Measurements from ENCODE around the gene CACNA1G. TPM values are rescaled to one million over a fixed set of nuclear protein-coding genes. Genes with fewer than 3 reads are reported as not detected.

CACNA1G gene
- total RNA-seq, 3 donors from 2014 or later = 0.07 to 0.32 (median 0.12) TPM

GRCh38 chr17:50564916-50565315 lies 4.4 kb downstream of the CACNA1G start:
- TF ChIP-seq, protein P1, sequence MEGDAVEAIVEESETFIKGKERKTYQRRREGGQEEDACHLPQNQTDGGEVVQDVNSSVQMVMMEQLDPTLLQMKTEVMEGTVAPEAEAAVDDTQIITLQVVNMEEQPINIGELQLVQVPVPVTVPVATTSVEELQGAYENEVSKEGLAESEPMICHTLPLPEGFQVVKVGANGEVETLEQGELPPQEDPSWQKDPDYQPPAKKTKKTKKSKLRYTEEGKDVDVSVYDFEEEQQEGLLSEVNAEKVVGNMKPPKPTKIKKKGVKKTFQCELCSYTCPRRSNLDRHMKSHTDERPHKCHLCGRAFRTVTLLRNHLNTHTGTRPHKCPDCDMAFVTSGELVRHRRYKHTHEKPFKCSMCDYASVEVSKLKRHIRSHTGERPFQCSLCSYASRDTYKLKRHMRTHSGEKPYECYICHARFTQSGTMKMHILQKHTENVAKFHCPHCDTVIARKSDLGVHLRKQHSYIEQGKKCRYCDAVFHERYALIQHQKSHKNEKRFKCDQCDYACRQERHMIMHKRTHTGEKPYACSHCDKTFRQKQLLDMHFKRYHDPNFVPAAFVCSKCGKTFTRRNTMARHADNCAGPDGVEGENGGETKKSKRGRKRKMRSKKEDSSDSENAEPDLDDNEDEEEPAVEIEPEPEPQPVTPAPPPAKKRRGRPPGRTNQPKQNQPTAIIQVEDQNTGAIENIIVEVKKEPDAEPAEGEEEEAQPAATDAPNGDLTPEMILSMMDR (IDR thresholded peaks at IDR 0.05) = no peak
- Histone ChIP-seq H3K9me3 (no peaks in the 10 kb centered on the region), H3K36me3 (ENCODE audit: low read depth) (no peaks in the 10 kb centered on the region), H3K4me1 (ENCODE audit: low read depth) (peaks cover 16% of the 10 kb centered on the region), H3K4me3 (no peak overlapping the region)
- DNase-seq (peak; percentile 49 to 70 (median 56)), ATAC-seq (peak; percentile 28)
- intact Hi-C loops (cut with DNase I, micrococcal nuclease) = no loop called here

DNA sequence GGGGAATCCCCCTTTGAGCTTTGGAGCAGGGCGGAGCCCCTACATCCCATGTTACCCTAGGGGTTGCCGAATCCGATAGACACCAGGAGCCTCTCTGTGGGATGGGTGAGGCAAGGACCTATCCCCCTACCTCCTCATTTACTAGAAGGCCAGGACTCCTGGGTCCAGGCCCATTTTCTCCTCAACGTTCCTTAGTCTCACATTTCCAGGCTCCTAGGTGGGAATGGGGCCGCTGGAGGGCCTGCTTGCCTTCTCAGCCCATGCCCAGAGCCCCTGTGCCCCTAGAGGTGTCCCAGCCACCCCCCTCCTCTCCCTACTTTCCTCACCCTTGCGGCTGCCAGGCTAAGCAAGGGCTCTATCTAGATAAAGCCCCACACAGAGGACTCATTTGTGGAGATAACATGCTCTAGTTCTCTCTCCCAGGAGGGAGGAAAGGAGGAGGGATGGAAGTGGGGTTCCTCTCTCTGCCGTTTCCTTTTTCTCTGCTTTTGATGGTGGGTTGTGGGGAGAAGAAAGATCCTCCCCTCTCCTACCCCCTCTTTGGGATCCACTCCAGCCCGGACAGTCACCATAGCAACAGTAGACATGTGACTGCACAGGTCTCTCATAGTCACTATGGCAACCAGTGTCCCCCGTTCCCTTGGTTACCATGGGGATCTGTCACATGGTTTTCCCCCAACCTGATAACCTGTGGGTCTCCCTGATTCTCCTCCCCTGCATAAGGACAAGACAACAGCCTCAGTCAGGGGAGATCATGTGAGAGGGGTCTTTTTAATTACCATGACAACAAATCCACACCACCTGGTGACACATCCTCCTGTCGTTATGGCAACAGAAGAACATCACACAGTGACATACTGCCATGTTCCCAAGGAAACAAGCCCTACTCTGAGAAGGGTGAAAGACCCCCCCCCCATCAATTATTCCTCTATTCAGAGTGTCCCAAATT lies 5.2 kb downstream of the CACNA1G start:
- Histone ChIP-seq H3K4me1 (ENCODE audit: low read depth) (peaks cover 8% of the 10 kb centered on the region), H3K36me3 (ENCODE audit: low read depth) (no peaks in the 10 kb centered on the region), H3K4me3 (no peak overlapping the region), H3K9me3 (no peaks in the 10 kb centered on the region)
- TF ChIP-seq, protein P1 (IDR thresholded peaks at IDR 0.05) = no peak
- ATAC-seq (no peak), DNase-seq (no peak)
- intact Hi-C loops (cut with DNase I, micrococcal nuclease) = no loop called here

- Histone ChIP-seq H3K9me3 (no peaks in the 10 kb centered on the region), H3K4me3 (no peak overlapping the region), H3K4me1 (ENCODE audit: low read depth) (no peaks in the 10 kb centered on the region), H3K36me3 (ENCODE audit: low read depth) (no peaks in the 10 kb centered on the region)
- ATAC-seq = no peak
- no peak for DNase-seq
- intact Hi-C loops (cut with DNase I, micrococcal nuclease) = no loop called here
- TF ChIP-seq, protein P1 (IDR thresholded peaks at IDR 0.05) = no peak
These were observed 6.4 kb downstream of the CACNA1G start for GRCh38 chr17:50566886-50567285.

GRCh38 chr17:50568659-50569058 lies 8.1 kb downstream of the CACNA1G start:
- Histone ChIP-seq H3K9me3 (no peaks in the 10 kb centered on the region), H3K4me3 (no peak overlapping the region), H3K4me1 (ENCODE audit: low read depth) (no peaks in the 10 kb centered on the region), H3K36me3 (ENCODE audit: low read depth) (no peaks in the 10 kb centered on the region)
- intact Hi-C loops (cut with DNase I, micrococcal nuclease) = no loop called here
- ATAC-seq (no peak), DNase-seq (no peak)
- TF ChIP-seq, protein P1 (IDR thresholded peaks at IDR 0.05) = no peak

DNA sequence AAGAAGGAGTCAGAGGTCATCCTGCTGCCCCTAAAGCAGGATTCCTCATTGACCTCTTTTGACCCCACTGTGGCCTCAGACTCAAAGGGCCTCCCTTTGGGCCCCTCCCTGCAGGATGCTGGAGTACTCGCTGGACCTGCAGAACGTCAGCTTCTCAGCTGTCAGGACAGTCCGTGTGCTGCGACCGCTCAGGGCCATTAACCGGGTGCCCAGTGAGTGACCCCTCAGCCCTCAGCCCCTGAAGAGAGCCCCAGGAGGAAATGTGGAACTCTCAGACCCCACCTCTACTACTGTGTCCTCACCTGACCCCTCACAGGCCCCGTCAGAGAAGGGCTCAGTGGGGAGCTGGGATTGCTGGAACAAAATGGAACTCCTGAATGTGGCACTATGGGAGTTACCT lies 9.1 kb downstream of the CACNA1G start:
- H3K9me3 ChIP-seq = no peaks in the 10 kb centered on the region
- H3K4me3 ChIP-seq = no peak overlapping the region
- ATAC-seq = no peak
- TF ChIP-seq, protein P1 (IDR thresholded peaks at IDR 0.05) = no peak
- DNase-seq = no peak
- no peaks in the 10 kb centered on the region for H3K36me3 ChIP-seq (ENCODE audit: low read depth)
- intact Hi-C loops (cut with DNase I, micrococcal nuclease) = no loop called here
- no peaks in the 10 kb centered on the region for H3K4me1 ChIP-seq (ENCODE audit: low read depth)
